HG03135 (cell line): ENCODE measurements around the gene POFUT1.
"Not testable (repeated sequence)": the region's sequence is repeated elsewhere in the genome, so short reads cannot be mapped to it uniquely, and the experiment has no call there.

ENCODE experiments used
- ATAC-seq: cut with Tn5 transposase; IDR thresholded peaks from one replicate; pipeline ENCODE4 v1.9.1; 2021; ENCODE audit warnings: mild to moderate bottlenecking, moderate library complexity; ENCODE audit not compliant: unreplicated experiment

Gene POFUT1

GRCh38 chr20:32263398-32263954 lies 55.8 kb downstream of the POFUT1 start:
- ATAC-seq, result no peak

- no peak for ATAC-seq
Observed at GRCh38 chr20:32271620-32272019, 63.9 kb downstream of the POFUT1 start.

- no peak for ATAC-seq
Observed at GRCh38 chr20:32274359-32274758, 66.7 kb downstream of the POFUT1 start.

- not testable (repeated sequence) for ATAC-seq
Observed at GRCh38 chr20:32275163-32275562, 67.5 kb downstream of the POFUT1 start.

- peak; percentile 76 for ATAC-seq
Observed at GRCh38 chr20:32277361-32278198, 69.9 kb downstream of the POFUT1 start, which contains the start of gene KIF3B. Gene KIF3B, plus strand, starts transcription at chr20:32277651. Its CDS starts 32,127 bp downstream, at chr20:32309778.

GRCh38 chr20:32278199-32278643 lies 70.5 kb downstream of the POFUT1 start:
- peak; percentile 60 for ATAC-seq

- ATAC-seq, result no peak
Observed at GRCh38 chr20:32281711-32282110, 74.0 kb downstream of the POFUT1 start.

GRCh38 chr20:32282461-32282860 lies 74.8 kb downstream of the POFUT1 start:
- ATAC-seq, result no peak

- peak; percentile 27 for ATAC-seq
Observed at GRCh38 chr20:32285082-32285620, 77.5 kb downstream of the POFUT1 start.

GRCh38 chr20:32285621-32286371 lies 78.1 kb downstream of the POFUT1 start:
- peak; percentile 53 for ATAC-seq

GRCh38 chr20:32287231-32287638 lies 79.6 kb downstream of the POFUT1 start:
- ATAC-seq, result no peak
